T-helper 17 cell (primary cell): Measurements from ENCODE around the gene TAF4B. TPM values are rescaled to one million over a fixed set of nuclear protein-coding genes. Genes with fewer than 3 reads are reported as not detected.

Experiments used
- ATAC-seq: fragments of 150-1000 bp; cut with Tn5 transposase; 2 replicates; pipeline ENCODE4 v1.10.0; 2021; ENCODE audit warnings: mild to moderate bottlenecking, moderate library complexity
- DNase-seq, 3 donors: peaks; one replicate each; pipeline versions ENCODE4 v3.0.0 to v3.0.0-alpha.2; 2020 to 2021
- H3K9me3 ChIP-seq: one replicate; pipeline ENCODE4 v1.7.0; 2013; ENCODE audit warnings: low read length, mild to moderate bottlenecking; ENCODE audit not compliant: control insufficient read depth, poor library complexity, severe bottlenecking
- H3K27ac Mint-ChIP-seq: one replicate; pipeline ENCODE4 v1.8.0; 2022; ENCODE audit warnings: mild to moderate bottlenecking, moderate library complexity, mixed read lengths
- H3K27me3 Mint-ChIP-seq: one replicate; pipeline ENCODE4 v1.8.0; 2022; ENCODE audit warnings: mixed read lengths
- H3K36me3 Mint-ChIP-seq: one replicate; pipeline ENCODE4 v1.8.0; 2022; ENCODE audit warnings: low read depth, mixed read lengths
- H3K4me1 Mint-ChIP-seq: one replicate; pipeline ENCODE4 v1.8.0; 2022; ENCODE audit warnings: mild to moderate bottlenecking, mixed read lengths
- H3K4me3 Mint-ChIP-seq: one replicate; pipeline ENCODE4 v1.8.0; 2022; ENCODE audit warnings: mild to moderate bottlenecking, moderate library complexity, mixed read lengths
- total RNA-seq, 4 donors: library from RNA in 2 of 4; stranded (reverse) in 2 of 4; gene quantifications; one replicate each; pipeline ENCODE4 v1.2.3 and lab custom pipeline; 2022 to 2026

TAF4B gene
- total RNA-seq, 2 donors from 2014 or later = 9.2 to 10.4 TPM

DNA sequence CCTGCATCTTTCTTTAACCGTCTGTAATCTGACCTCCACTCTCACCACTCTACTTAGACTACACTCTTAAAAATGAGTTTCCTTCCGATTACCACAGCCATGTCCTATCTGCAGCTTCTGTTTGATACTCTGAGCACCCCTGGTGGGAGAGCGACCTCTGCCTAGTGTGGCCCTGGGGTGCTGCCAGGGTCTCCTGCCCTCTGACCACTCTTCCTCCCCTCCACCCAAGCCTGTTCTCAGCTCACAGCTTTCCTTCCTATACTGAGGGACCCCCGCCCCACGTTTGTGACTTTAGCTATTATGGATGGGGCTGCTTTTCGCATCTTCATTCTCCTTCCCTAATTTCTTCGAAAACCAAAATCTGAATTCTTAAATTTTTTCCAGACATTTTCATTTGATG, 189.4 kb downstream of the TAF4B start:
- no peak overlapping the region for H3K4me3 Mint-ChIP-seq
- no peak for DNase-seq
- no peaks in the 10 kb centered on the region for H3K4me1 Mint-ChIP-seq
- no peaks in the 10 kb centered on the region for H3K36me3 Mint-ChIP-seq
- no peaks in the 10 kb centered on the region for H3K27me3 Mint-ChIP-seq
- H3K9me3 ChIP-seq = no peaks in the 10 kb centered on the region
- no peak overlapping the region for H3K27ac Mint-ChIP-seq
- no peak for ATAC-seq

DNA sequence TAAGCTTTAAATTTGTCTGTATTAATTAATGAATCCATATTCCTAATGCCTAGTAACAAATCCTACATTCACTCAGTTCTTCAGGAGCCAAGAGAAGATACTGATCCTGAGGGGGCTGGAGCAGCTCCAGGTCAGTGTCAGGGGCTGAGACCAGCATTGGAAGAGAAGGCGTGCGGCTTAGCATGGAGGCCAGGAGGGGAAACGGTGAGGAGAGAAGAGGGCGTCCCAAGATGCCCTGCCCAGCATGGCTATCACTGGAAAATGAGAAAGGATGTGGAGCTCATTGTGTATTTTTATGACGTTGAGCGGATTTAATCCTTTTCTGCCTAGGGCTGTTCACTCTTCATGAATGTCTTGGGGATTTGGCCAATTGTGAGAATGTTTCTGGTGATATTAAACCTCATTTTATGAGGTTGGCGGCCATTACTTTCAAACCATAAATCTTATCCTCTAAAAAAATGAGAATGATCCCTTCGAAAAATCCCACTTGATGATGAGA, 190.5 kb downstream of the TAF4B start:
- DNase-seq = no peak
- H3K4me3 Mint-ChIP-seq = no peak overlapping the region
- H3K27me3 Mint-ChIP-seq = no peaks in the 10 kb centered on the region
- H3K36me3 Mint-ChIP-seq = no peaks in the 10 kb centered on the region
- H3K27ac Mint-ChIP-seq = no peak overlapping the region
- H3K9me3 ChIP-seq = no peaks in the 10 kb centered on the region
- no peaks in the 10 kb centered on the region for H3K4me1 Mint-ChIP-seq
- ATAC-seq = no peak

GRCh38 chr18:26417190-26417589, 190.9 kb downstream of the TAF4B start:
- no peaks in the 10 kb centered on the region for H3K9me3 ChIP-seq
- ATAC-seq = no peak
- H3K4me1 Mint-ChIP-seq = no peaks in the 10 kb centered on the region
- H3K36me3 Mint-ChIP-seq = no peaks in the 10 kb centered on the region
- no peak overlapping the region for H3K4me3 Mint-ChIP-seq
- DNase-seq = no peak
- H3K27me3 Mint-ChIP-seq = no peaks in the 10 kb centered on the region
- H3K27ac Mint-ChIP-seq = no peak overlapping the region

DNA sequence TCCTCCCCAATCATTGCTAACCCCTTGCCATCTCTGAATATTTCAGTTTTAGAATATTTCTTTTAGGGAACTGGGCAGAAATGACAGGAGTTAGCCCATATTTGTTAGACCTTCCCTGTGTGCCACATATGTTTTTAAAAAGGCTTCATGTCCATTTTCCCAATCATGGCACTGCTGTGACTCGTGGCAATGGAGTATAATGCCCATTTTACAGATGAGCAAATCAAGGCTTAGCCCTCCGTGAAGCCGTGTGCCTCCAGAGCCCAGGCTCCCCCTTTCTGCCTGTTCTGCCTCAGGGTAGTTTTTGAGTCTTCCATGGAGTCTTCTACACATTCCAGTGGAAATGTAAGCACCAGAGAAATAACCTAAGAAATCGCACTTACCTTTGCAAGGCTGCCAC, 192.0 kb downstream of the TAF4B start:
- Mint-ChIP-seq H3K4me1 (no peaks in the 10 kb centered on the region), H3K36me3 (no peaks in the 10 kb centered on the region)
- no peaks in the 10 kb centered on the region for H3K9me3 ChIP-seq

DNA sequence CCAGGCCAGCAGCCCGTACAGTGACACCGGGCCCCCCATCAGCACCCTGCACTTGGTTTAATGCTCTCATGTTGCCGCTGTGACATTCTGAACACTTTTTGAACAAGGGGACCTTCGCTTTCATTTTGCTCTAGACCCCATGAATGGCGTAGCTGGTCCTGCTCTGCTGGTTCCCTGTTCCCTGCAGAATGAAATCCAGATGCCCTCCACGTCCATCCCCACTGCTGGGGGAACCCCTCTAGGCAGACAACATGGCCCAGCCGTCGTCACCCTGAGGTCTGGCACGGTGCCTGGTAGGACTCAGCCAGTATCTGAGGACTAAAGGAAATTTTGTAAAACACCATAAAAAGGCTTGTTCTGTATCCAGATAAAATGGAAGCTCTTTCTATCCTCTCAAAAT, 193.5 kb downstream of the TAF4B start:
- Mint-ChIP-seq H3K4me1 (no peaks in the 10 kb centered on the region), H3K27ac (no peak overlapping the region), H3K27me3 (peaks cover 17% of the 10 kb centered on the region), H3K36me3 (no peaks in the 10 kb centered on the region), H3K4me3 (no peak overlapping the region)
- H3K9me3 ChIP-seq = no peaks in the 10 kb centered on the region
- ATAC-seq (no peak), DNase-seq (no peak)

More for the DNA sequence above, 192.0 kb downstream of the TAF4B start:
- ATAC-seq (no peak), DNase-seq (no peak)
- H3K27me3 Mint-ChIP-seq = peaks cover 4% of the 10 kb centered on the region
- H3K27ac Mint-ChIP-seq = no peak overlapping the region
- no peak overlapping the region for H3K4me3 Mint-ChIP-seq

- H3K9me3 ChIP-seq = no peaks in the 10 kb centered on the region
- Mint-ChIP-seq H3K4me3 (no peak overlapping the region), H3K36me3 (no peaks in the 10 kb centered on the region), H3K4me1 (no peaks in the 10 kb centered on the region), H3K27ac (no peak overlapping the region), H3K27me3 (peaks cover 22% of the 10 kb centered on the region)
- ATAC-seq (no peak), DNase-seq (no peak)
Observed at GRCh38 chr18:26421503-26421902, 195.3 kb downstream of the TAF4B start.

GRCh38 chr18:26421931-26422330, 195.7 kb downstream of the TAF4B start:
- Mint-ChIP-seq H3K27ac (no peak overlapping the region), H3K36me3 (no peaks in the 10 kb centered on the region), H3K4me1 (no peaks in the 10 kb centered on the region), H3K27me3 (peaks cover 23% of the 10 kb centered on the region), H3K4me3 (no peak overlapping the region)
- ATAC-seq (no peak), DNase-seq (no peak)
- no peaks in the 10 kb centered on the region for H3K9me3 ChIP-seq

GRCh38 chr18:26422472-26423162, 196.4 kb downstream of the TAF4B start:
- ATAC-seq (no peak), DNase-seq (no peak)
- H3K36me3 Mint-ChIP-seq = no peaks in the 10 kb centered on the region
- no peak overlapping the region for H3K4me3 Mint-ChIP-seq
- H3K27me3 Mint-ChIP-seq = peaks cover 23% of the 10 kb centered on the region
- no peaks in the 10 kb centered on the region for H3K4me1 Mint-ChIP-seq
- H3K9me3 ChIP-seq = no peaks in the 10 kb centered on the region
- H3K27ac Mint-ChIP-seq = no peak overlapping the region

- Mint-ChIP-seq H3K27me3 (peaks cover 23% of the 10 kb centered on the region), H3K27ac (no peak overlapping the region), H3K36me3 (no peaks in the 10 kb centered on the region), H3K4me3 (no peak overlapping the region), H3K4me1 (no peaks in the 10 kb centered on the region)
- DNase-seq (no peak), ATAC-seq (no peak)
- H3K9me3 ChIP-seq = no peaks in the 10 kb centered on the region
Observed at GRCh38 chr18:26424428-26425147, 198.3 kb downstream of the TAF4B start.

GRCh38 chr18:26425148-26425531, 198.9 kb downstream of the TAF4B start:
- H3K4me1 Mint-ChIP-seq = no peaks in the 10 kb centered on the region
- no peak overlapping the region for H3K4me3 Mint-ChIP-seq
- no peak for DNase-seq
- no peak overlapping the region for H3K27ac Mint-ChIP-seq
- H3K36me3 Mint-ChIP-seq = no peaks in the 10 kb centered on the region
- peaks cover 23% of the 10 kb centered on the region for H3K27me3 Mint-ChIP-seq
- no peaks in the 10 kb centered on the region for H3K9me3 ChIP-seq
- no peak for ATAC-seq

- Mint-ChIP-seq H3K27me3 (peaks cover 12% of the 10 kb centered on the region), H3K4me3 (no peak overlapping the region), H3K36me3 (no peaks in the 10 kb centered on the region), H3K27ac (no peak overlapping the region), H3K4me1 (no peaks in the 10 kb centered on the region)
- DNase-seq (no peak), ATAC-seq (no peak)
- no peaks in the 10 kb centered on the region for H3K9me3 ChIP-seq
Observed at GRCh38 chr18:26429535-26430226, 203.4 kb downstream of the TAF4B start.

DNA sequence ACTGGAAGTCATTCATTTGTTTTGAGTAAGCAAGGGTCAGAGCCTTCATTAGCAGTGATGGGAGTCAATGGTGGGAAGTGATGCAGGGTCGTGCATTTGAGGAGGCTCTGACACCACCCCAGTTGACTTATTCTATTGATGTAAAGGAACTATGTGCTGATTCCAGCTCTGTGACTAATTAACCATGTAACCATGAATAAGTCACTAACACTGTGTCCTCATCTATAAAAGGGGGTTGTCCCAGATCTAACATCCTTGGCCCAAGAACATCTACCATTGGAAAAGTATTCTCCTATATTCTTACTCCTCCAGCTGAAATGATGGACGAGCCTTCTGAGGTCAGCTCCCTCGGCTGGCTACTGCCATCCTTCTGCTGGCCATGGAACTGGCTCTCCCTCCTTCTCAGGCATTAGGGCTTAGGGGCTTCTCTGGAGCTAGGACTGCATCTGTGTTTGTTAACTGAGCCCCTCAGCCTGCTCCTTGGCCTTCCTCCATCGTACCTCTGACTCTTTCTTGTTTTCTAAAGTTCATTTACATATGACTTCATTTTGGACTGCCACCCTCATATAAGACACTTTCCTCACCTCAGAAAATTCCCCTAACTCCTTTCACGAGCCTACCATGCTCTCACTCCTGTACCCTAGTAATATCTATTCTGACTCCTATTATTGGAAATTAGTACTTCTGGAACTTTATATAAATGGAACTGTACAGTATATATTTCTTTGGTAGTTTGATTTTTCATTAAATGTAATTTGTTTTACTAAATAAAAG, 206.6 kb downstream of the TAF4B start:
- no peak for ATAC-seq
- Mint-ChIP-seq H3K27ac (no peak overlapping the region), H3K36me3 (no peaks in the 10 kb centered on the region), H3K4me1 (no peaks in the 10 kb centered on the region), H3K4me3 (no peak overlapping the region), H3K27me3 (peaks cover 26% of the 10 kb centered on the region)
- H3K9me3 ChIP-seq = no peaks in the 10 kb centered on the region
- no peak for DNase-seq

DNA sequence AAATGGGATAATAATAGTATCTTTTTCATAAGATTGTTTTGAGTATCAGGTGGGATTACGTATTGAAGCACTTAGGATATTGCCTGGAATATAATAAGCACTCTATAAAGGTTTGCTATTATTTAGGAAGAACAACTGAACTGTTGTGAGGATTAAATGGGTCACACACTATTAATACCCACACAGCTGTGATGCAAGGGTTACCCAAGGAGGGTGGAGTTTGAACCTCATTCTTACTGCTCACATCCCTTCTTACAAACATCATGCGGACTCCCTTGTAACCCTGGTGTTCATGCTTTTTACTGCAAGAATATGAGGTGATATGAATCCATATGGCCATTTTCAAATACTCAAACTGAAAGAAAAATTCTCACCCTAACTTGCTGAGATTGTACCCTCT, 208.6 kb downstream of the TAF4B start:
- no peak for ATAC-seq
- Mint-ChIP-seq H3K27me3 (peaks cover 43% of the 10 kb centered on the region), H3K27ac (no peak overlapping the region), H3K4me3 (no peak overlapping the region), H3K36me3 (no peaks in the 10 kb centered on the region), H3K4me1 (no peaks in the 10 kb centered on the region)
- no peaks in the 10 kb centered on the region for H3K9me3 ChIP-seq
- no peak for DNase-seq
